Measurements from ENCODE around the gene KLHL36.

Gene KLHL36

DNA sequence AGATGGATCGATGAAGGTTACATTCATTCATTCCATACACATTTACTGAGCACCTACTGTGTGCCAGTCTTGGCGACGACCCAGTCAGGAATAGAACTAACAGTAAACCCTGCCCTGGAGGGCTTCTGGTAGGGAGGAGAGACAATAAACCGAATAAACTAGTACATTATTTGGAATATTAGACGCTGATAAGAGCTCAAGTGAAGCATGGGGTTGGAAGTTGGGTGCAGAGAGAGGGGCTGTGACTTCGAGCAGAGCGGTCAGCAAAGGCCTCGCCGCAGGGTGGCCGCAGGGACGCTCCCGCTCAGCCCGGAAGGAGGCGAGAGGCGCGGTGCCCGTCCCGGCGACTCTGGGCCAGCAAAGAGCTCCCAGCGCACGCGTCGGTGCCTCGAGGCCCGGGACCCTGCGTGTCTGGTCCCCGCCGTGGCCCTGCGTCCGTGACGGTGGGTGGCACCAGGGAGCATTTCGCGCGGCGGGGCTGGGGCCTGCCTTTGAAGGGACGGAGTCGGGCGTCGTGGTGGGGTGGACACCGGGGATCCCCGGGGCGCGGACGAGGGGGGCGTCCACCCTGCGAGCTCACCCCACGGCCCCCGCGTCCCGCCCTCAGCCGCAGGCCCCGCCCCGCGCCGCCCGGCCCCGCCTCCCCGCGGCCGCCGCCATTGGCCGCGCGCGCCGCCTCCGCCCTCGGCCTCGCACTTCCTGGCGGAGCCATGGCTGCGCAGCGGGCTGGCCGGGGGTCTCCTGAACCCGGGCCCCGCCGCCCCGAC is at the start of gene KLHL36:
Gene KLHL36, plus strand, starts transcription at position 684 of the 767 bp plus-strand sequence. CDS start 2,357 bp downstream, outside the sequence.
- peak; percentile 99 for DNase-seq (ENCODE audit: low spot score)
- TF ChIP-seq, protein P1, sequence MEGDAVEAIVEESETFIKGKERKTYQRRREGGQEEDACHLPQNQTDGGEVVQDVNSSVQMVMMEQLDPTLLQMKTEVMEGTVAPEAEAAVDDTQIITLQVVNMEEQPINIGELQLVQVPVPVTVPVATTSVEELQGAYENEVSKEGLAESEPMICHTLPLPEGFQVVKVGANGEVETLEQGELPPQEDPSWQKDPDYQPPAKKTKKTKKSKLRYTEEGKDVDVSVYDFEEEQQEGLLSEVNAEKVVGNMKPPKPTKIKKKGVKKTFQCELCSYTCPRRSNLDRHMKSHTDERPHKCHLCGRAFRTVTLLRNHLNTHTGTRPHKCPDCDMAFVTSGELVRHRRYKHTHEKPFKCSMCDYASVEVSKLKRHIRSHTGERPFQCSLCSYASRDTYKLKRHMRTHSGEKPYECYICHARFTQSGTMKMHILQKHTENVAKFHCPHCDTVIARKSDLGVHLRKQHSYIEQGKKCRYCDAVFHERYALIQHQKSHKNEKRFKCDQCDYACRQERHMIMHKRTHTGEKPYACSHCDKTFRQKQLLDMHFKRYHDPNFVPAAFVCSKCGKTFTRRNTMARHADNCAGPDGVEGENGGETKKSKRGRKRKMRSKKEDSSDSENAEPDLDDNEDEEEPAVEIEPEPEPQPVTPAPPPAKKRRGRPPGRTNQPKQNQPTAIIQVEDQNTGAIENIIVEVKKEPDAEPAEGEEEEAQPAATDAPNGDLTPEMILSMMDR (IDR thresholded peaks at IDR 0.05; ENCODE audit: extremely low read depth, missing control alignments) = no peak

DNA sequence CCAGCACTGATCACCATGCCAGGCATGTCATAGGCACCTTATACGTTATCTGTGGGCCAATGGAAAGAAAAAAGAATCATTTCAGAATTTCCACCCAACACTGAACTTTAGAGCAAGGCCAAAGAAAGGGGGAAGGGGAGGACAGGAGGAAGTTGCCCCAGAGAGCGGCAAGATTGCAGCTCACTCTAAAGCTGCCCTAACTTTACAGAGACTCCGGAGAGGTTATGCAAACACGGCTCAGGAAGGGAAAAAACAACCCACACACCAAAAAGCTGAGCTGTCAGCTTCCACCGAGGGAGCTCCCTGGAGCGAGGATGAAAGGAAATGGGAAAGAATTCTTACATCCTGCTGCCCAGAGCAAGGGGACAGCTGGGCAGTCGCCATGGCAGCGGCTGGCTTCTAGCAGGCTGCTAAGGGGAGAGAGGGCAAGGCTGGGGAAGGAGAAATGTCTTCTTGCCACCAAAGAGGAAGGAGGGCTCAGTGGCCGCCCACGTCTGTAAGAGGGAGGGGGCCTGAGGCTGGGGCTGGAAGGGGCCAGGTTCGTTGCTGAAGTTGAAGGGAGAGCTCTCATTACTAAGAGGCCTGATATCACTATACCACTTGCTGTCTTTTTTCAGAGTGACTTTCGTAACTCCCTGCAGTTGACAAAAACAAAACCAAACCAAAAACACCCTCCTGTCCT is 48.6 kb upstream of the KLHL36 start:
- TF ChIP-seq, protein P1 (IDR thresholded peaks at IDR 0.05; ENCODE audit: extremely low read depth, missing control alignments) = no peak
- peak; percentile 71 for DNase-seq (ENCODE audit: low spot score)

DNA sequence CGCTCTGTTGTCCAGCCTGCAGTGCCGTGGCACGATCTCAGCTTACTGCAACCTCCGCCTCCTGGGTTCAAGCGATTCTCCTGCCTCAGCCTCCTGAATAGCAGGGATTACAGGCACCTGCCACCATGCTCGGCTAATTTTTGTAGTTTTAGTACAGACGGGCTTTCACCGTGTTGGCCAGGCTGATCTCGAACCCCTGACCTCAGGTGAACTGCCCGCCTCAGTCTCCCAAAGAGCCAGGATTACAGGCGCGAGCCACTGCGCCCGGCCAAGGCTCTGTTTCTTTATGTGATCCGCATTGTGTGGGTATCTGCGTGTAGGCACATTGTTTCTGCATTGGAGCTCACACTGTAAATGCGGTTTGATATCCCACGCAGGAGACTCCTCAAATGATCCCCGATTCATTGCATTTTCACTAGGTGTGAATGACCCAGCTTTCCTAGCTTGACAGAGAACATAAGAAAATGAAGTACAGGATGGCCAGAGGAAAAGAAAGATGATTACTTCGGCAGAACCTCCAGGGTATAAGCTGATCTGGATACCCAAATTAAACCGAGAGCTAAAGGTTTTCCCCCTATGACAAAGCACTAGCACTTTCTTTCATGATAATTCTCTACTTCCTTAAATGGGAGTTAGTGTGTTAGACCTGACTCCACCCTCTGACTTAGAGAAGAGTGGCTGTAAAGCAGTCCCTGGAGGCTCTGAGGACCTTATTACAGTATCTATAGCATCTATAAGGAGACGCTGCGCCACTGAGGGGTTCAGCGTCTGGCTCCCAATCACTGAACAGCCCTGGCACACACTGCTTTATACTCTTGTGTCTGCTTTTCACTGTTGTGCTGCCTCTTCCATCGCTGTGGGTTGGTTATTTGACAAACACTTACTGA is 47.7 kb upstream of the KLHL36 start:
- TF ChIP-seq, protein P1 (IDR thresholded peaks at IDR 0.05; ENCODE audit: extremely low read depth, missing control alignments) = no peak
- peak; percentile 85 for DNase-seq (ENCODE audit: low spot score)

DNA sequence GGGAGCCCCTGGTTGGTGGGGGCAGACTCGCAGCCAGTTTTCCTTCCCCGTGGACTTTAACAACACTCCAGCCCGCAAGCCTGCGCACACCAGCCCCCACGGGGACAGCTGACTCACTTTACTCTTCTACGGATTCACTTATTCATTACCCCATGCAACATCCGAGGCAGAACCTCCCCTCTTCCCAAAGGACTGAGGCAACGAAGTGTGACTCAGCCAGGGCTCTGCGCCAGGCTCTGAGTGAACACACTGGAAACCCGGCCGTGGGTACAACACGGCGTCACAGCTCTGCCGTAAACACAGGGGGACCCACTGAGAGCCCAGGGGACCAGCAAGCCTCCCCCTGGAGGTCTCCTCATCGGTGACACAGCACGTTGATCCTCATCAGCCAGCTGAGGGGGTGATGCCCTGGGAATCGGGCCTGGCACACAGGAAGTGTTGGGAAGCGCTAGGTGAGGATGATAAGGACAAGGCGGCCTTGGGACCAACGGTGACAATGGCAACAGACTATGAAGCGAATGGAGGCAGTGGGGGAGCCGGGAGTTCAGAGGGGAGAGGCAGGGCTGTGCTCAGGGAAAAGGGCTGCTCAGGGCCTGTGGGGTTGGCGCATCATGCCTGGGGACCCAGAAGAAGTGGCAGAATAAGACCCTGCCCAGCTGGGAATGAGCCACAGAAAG is 45.0 kb upstream of the KLHL36 start:
- DNase-seq (ENCODE audit: low spot score) = no peak
- TF ChIP-seq, protein P1 (IDR thresholded peaks at IDR 0.05; ENCODE audit: extremely low read depth, missing control alignments) = no peak

DNA sequence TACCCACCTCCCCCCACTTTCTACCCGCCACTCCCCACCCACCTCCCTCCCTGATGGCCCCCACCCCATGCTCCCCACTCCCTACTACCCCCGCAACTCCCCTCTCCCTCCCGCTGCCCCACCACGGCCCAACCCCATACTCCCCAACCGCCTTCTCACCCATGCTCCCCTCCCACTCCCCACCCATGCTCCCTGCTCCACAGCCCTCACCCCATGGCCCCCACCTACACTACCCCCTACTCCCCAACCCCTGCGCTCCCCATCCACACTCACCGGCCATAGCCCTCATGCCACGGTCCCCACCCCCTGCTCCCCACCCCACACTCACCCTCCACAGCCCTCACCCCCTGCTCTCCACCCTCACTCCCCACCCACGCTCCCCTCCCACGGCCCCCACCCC is 44.4 kb upstream of the KLHL36 start:
- no peak for DNase-seq (ENCODE audit: low spot score)
- TF ChIP-seq, protein P1 (IDR thresholded peaks at IDR 0.05; ENCODE audit: extremely low read depth, missing control alignments) = no peak

DNA sequence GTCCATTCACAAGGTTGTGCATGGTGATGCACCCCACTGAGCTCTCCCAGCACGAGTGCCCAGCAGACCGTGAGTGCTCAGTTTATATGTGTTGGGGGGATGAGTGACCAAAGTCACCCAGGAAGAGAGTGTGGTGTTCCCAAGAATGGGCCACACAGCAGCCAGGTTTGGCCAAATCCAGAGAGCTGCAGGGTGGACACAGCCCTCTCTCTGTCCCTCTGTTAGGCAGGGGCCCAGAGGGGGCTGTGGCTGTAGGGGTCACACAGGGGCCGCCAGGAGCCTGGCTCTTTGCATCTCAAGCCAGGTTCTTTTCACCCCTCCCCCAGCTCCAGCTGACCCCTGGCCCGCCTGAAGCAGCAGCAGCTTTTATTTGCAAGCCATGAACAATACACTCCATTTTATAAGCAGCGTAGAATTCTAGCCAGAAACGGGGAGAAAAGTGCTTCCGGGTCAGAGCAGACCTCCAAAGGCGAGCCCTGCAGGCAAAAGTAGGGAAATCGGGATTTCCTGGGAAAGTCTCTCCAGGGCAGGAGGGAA is 43.8 kb upstream of the KLHL36 start:
- DNase-seq (ENCODE audit: low spot score) = no peak
- TF ChIP-seq, protein P1 (IDR thresholded peaks at IDR 0.05; ENCODE audit: extremely low read depth, missing control alignments) = no peak
